ENCODE data around the gene RNF8.

- TF ChIP-seq FOS (IDR thresholded peaks at IDR 0.05; ENCODE audit: borderline replicate concordance, insufficient read depth, low read length): no peak
- TF ChIP-seq POLR2AphosphoS5 (IDR thresholded peaks at IDR 0.05; ENCODE audit: insufficient read depth, low read depth, low read length): peak; percentile 75
- TF ChIP-seq, protein P1, sequence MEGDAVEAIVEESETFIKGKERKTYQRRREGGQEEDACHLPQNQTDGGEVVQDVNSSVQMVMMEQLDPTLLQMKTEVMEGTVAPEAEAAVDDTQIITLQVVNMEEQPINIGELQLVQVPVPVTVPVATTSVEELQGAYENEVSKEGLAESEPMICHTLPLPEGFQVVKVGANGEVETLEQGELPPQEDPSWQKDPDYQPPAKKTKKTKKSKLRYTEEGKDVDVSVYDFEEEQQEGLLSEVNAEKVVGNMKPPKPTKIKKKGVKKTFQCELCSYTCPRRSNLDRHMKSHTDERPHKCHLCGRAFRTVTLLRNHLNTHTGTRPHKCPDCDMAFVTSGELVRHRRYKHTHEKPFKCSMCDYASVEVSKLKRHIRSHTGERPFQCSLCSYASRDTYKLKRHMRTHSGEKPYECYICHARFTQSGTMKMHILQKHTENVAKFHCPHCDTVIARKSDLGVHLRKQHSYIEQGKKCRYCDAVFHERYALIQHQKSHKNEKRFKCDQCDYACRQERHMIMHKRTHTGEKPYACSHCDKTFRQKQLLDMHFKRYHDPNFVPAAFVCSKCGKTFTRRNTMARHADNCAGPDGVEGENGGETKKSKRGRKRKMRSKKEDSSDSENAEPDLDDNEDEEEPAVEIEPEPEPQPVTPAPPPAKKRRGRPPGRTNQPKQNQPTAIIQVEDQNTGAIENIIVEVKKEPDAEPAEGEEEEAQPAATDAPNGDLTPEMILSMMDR (IDR thresholded peaks at IDR 0.05; ENCODE audit: extremely low read depth in 1 of 2, insufficient read depth in 1 of 2, low read depth in 1 of 2, low read length in 2 of 2): no peak
- peak; percentile 79 for TF ChIP-seq POLR2A (IDR thresholded peaks at IDR 0.05; ENCODE audit: low read depth, low read length)
- TF ChIP-seq GATA2 (IDR thresholded peaks at IDR 0.05; ENCODE audit: insufficient read depth, insufficient read length, low read depth, low read length): no peak
These were observed 79.3 kb downstream of the RNF8 start, which contains the start of gene CMTR1 for GRCh38 chr6:37432916-37433656.
